Measurements from ENCODE around the gene PPM1J.
A peak's percentile ranks its signal among the peaks of the same experiment; 100 is the strongest.
"Not testable (repeated sequence)": the region's sequence is repeated elsewhere in the genome, so short reads cannot be mapped to it uniquely, and the experiment has no call there.

PPM1J gene, protein sequence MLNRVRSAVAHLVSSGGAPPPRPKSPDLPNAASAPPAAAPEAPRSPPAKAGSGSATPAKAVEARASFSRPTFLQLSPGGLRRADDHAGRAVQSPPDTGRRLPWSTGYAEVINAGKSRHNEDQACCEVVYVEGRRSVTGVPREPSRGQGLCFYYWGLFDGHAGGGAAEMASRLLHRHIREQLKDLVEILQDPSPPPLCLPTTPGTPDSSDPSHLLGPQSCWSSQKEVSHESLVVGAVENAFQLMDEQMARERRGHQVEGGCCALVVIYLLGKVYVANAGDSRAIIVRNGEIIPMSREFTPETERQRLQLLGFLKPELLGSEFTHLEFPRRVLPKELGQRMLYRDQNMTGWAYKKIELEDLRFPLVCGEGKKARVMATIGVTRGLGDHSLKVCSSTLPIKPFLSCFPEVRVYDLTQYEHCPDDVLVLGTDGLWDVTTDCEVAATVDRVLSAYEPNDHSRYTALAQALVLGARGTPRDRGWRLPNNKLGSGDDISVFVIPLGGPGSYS

GRCh38 chr1:112715264-112716053 is at the start of gene PPM1J:
Gene PPM1J, minus strand, starts transcription at chr1:112715332. Its CDS starts 31 bp downstream, at chr1:112715301.
- peak; percentile 97 for DNase-seq

DNA sequence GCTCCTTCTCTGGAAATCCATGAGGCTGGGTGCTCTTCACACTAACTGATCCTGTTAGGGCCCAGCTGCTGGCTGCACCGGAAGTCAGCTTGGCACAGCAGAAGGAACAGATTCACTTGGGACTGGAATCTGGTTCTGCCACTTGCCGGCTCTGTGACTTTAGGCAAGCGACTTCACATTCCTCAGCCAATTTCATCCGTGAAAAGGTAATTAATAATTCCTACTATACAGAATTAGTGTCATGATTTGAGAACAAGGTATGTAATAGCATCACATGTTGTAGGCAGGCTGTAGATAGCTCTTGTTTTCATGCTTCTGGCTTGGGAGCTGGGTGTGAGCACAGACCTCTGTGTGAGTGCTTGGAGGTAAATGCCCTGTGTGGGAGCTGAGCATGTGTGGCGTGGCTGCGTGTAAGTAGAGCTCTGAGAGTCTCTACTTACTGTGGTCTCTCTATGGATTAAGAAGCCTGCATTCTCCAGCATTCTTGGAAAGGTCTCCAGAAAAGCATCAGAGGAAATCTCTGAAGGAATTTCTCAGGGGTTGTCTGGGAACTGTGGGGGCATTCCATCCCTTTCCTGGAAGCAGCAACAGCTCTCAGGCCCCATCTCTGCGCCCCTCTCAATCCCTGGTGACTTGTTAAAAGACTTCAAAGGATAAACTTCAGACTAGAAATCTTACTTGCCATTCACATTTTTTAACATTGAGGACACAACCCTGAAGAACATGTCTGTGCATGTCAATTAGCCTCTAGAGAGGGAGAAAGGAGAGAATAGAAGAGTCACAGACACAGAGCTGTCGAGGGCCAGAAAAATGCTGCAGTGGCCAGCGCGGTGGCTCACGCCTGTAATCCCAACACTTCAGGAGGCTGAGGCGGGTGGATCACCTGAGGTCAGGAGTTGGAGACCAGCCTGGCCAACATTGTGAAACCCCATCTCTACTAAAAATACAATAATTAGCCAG is 47.7 kb upstream of the PPM1J start:
- DNase-seq, result no peak

GRCh38 chr1:112761714-112762480 is 46.8 kb upstream of the PPM1J start:
- DNase-seq, result no peak

DNA sequence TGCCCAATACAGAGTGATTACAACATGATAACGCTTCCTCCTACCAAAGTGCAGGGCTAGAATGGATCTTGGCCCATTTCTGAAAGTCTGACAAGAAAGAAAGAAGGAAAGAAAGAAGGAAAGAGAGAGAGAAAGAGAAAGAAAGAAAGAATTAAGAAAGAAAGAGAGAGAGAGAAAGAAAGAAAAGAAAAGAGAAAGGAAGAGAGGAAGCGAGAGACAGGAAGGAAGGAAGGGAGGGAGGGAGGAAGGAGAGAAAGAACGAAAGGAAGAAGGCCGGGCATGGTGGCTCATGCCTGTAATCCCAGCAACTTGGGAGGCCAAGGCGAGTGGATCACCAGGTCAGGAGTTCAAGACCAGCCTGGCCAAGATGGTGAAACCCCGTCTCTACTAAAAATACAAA is 44.1 kb upstream of the PPM1J start:
- DNase-seq, result no peak

GRCh38 chr1:112754116-112754628 is 39.0 kb upstream of the PPM1J start:
- DNase-seq, result no peak

- DNase-seq, result no peak
These were observed 33.3 kb upstream of the PPM1J start for GRCh38 chr1:112748396-112748795.

DNA sequence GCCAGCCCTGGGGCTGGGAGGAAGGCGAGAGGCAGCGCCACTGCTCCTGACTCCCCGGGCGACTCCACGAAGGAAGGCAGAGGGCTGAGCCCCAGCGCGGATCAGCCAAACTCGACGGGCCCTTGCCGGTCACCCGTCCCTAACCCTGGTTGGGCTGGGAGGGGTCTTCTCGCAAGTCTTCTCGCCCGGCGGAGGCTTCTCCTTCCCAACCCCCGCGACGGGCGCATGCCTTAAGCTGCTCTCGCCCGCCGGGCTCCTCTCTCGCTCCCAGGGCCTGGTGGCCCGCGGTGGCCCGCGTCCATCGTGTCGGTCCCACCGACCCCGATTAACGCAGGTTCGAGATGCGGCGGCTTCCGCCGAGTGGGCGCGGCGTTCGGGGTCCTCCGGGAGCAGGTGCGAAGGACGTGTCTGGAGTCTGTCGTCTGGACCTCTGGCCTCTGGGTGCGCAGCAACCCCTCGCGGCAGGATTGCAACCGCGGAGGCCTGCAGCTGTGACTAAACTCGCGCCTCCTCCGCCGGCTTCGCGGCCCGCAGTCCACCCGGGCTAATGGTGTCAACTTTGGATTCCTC is 29.0 kb upstream of the PPM1J start:
- peak; percentile 22 for DNase-seq

- peak; percentile 18 for DNase-seq
These were observed 28.3 kb upstream of the PPM1J start for GRCh38 chr1:112743174-112744008.

GRCh38 chr1:112737573-112737972 is 22.4 kb upstream of the PPM1J start:
- no peak for DNase-seq

DNA sequence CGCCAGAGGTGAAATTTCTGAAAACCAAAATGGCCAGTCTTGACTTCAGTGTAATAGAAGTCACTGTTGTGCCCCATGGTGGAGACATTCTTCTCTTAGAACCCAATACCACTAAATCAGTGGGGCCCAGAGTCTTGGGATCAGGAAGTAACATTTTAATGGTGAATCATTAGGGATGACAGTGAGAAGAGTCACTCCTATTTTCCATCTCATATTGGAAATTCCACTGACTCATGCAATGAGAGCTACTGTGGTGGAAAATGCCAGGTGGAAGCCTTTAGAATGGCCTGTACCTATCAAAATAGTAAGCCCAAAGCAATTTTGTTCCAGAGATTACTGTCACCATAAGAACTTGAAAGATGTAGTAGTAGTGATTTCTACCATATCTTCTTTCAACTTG is 20.6 kb upstream of the PPM1J start:
- DNase-seq, result peak; percentile 40

DNA sequence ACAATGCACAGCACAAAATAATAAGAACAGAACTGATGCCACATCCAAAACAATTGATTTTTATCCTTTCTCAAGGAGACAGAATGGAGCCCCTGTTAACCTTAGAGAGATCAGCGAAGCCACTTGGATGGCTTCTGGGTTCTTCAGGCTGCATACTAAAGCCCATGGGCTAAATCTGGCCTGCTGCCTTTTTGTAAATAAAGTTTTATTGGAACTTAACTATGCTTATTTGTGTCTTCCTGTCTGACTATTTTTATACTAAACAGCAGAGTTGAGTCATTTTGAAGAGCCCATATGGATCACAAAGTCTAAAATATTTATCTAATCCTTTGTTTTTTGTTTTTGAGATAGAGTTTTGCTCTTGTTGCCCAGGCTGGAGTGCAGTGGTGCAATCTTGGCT is 16.3 kb upstream of the PPM1J start:
- no peak for DNase-seq

DNA sequence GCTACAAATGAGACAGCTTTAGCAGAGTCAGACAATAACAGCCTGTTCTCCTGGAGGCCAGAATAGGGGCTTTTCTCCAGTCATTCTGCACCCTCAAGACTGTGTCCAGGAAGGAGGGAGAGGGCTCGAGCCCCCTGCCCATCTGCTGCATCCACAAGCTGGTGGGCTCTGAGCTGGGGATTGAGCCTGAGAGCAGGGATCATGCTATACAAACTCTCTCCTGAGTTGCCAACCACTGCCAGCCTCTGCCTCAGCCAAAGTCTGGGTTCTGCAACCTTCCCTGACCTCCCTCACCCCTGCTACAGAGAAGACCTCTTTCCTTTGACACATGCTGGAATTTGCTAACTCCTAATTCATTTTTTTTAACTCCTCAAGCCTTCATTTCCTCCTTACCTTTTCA is 14.8 kb upstream of the PPM1J start:
- no peak for DNase-seq

GRCh38 chr1:112729011-112729410 is 13.9 kb upstream of the PPM1J start:
- DNase-seq, result not testable (repeated sequence)

DNA sequence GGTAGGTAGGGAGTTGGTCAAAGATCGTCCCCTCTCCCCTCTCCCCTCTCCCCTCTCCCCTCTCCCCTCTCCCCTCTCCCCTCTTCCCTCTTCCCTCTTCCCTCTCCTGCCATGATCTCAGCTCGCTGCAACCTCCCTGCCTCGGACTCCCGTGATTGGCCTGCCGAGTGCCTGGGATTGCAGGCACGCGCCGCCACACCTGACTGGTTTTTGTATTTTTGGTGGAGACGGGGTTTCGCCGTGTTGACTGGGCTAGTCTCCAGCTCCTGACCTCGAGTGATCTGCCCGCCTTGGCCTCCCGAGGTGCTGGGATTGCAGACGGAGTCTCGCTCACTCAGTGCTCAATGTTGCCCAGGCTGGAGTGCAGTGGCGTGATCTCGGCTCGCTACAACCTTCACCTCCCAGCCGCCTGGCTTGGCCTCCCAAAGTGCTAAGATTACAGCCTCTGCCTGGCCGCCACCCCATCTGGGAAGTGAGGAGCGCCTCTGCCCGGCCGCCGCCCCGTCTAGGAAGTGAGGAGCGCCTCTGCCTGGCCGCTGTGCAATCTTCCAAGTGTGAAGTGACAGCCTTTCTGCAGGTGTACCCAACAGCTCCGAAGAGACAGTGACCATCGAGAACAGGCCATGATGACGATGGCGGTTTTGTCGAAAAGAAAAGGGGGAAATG is 13.3 kb upstream of the PPM1J start:
- not testable (repeated sequence) for DNase-seq

- DNase-seq, result no peak
These were observed 12.6 kb upstream of the PPM1J start for GRCh38 chr1:112727716-112728115.

DNA sequence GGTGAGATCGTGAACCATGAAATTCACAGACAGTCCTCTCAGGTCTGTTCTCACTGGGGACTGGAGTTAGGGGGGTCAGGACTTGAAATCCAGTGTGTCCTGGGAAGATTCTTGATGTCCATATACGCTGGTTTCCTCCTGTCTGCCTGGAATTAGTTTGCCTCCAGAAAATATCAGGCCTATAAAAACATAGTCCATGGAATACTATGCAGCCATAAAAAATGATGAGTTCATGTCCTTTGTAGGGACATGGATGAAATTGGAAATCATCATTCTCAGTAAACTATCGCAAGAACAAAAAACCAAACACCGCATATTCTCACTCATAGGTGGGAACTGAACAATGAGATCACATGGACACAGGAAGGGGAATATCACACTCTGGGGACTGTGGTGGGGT is 9.1 kb upstream of the PPM1J start:
- DNase-seq, result not testable (repeated sequence)

DNA sequence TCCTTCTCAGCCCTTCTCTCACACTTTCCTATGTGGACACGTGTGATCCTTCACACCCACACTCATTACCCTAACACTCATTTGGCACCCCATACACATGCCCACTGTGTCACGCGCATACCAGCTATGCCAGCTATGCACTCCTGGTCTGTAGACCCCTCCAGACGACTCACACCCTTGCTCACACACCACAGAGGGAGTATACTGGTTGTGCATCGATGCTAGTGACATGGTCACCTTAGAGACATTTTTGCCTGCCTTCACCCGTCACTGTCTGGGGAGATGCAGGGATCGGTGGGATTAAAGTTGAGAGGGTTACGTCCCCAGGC is 8.3 kb upstream of the PPM1J start:
- no peak for DNase-seq

DNA sequence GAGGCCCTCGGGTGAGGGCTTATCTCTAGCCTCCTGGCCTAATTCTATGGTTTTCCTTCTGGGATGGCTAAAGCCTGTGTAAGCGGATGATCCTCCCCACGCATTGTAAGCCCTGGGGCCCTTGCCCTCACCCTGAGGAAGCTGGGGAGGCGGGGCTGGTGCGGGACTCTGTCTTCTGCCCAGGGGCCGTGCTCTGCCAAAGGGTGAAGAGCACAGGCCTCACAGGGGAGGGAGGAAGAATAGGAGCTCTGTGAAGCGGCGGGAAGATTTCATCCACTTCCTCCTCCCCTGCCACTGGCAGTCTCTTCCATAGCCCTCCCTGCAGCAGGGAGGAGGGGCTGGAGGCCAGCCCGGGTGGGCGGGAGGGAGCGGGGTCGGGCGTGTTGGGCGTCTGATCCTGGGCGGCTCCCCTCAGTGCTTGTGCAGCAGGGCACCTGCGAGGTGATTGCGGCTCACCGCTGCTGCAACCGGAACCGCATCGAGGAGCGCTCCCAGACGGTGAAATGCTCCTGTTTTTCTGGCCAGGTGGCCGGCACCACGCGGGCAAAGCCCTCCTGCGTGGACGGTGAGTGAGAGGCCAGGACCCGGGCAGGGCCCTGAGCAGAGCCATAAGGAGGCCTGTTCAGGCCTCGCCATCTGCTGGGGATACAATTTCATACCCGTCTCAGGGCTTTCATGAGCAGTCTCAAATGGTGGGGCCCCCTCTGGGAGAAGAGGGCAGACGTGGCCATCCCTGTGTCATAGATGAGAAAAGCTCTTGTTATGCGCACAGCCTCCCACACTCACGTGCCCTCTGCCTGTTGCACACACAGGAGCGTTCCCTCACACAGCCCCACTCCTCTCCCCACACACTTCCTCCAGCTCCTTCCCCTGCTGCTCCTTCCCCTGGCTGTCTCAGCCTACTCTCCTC is 7.7 kb upstream of the PPM1J start:
- DNase-seq, result peak; percentile 41

Data from stimulated activated CD4-positive, alpha-beta T cell treated with anti-CD3 and anti-CD28 coated beads, Interleukin-15, amount 100 ng/mL, for 24 hours (primary cell).